Thyroid gland (tissue), 4 donors: ENCODE data around the gene S100A9. TPM values are rescaled to one million over a fixed set of nuclear protein-coding genes. Genes with fewer than 3 reads are reported as not detected.

Experiments
- DNase-seq, 2 donors: peaks; one replicate each; pipeline ENCODE4 v3.0.0-alpha.2; 2019
- H3K27ac ChIP-seq, 3 donors: fragments of 200-600 bp; sonication (generic); 1 replicate in 2 of 3; 2 replicates in 1 of 3; pipeline ENCODE4 v1.5.1; 2016 to 2019; ENCODE audit warnings: mild to moderate bottlenecking in 1 of 3, moderate library complexity in 1 of 3
- H3K27me3 ChIP-seq: fragments of 200-600 bp; sonication (generic); one replicate; pipeline ENCODE4 v1.5.1; 2019
- H3K36me3 ChIP-seq, 2 donors: fragments of 200-600 bp; sonication (generic); one replicate each; pipeline ENCODE4 v1.5.1; 2016 to 2019
- H3K4me1 ChIP-seq, 2 donors: fragments of 200-600 bp; sonication (generic); one replicate each; pipeline ENCODE4 v1.5.1; 2017 to 2019
- H3K4me3 ChIP-seq, 3 donors: fragments of 200-600 bp; sonication (generic); replicated peaks in 1 of 3; 1 replicate in 2 of 3; 2 replicates in 1 of 3; pipeline ENCODE4 v1.5.1; 2016; ENCODE audit warnings: mild to moderate bottlenecking in 1 of 3
- H3K9me3 ChIP-seq: fragments of 200-600 bp; sonication (generic); one replicate; pipeline ENCODE4 v1.5.1; 2017
- POLR2A ChIP-seq, 2 donors: fragments of 450-650 bp; IDR thresholded peaks; one replicate each; pipeline ENCODE4 v1.6.1; 2017; ENCODE audit warnings: antibody characterized with exemption in 2 of 2, mild to moderate bottlenecking in 2 of 2, moderate library complexity in 1 of 2
- WGBS, 2 donors: methylation state at CpG; one replicate each; pipeline ENCODE4 v1.1.5; 2017; 5-methylcytosine and 5-hydroxymethylcytosine counted together
- intact Hi-C: fragments of 100-400 bp; cut with DNase I; formaldehyde crosslinking; loops from one replicate; pipeline ENCODE4 v1.15.1; 2023
- total RNA-seq, 4 donors: library from RNA; depleted of rRNA; stranded (reverse); fragments of >200 nt; gene quantifications; one replicate each; pipeline ENCODE4 v1.2.3, GENCODE V29; 2016
- TF ChIP-seq, protein P1 (sequence below), 6 experiments: fragments of 200-600 bp in 3 of 6; fragments of 450-650 bp in 3 of 6; sonication (generic) in 3 of 6; IDR thresholded peaks; one replicate each; pipeline ENCODE4 v1.5.1; 2016 to 2019; ENCODE audit warnings: antibody characterized with exemption in 6 of 6, mild to moderate bottlenecking in 2 of 6, inconsistent platforms in 1 of 6, moderate library complexity in 1 of 6

The S100A9 gene
- total RNA-seq, 4 donors from 2014 or later, result 36.2 to 285 (median 66.0) TPM

- no peak for TF ChIP-seq POLR2A (IDR thresholded peaks at IDR 0.05)
- TF ChIP-seq, protein P1, sequence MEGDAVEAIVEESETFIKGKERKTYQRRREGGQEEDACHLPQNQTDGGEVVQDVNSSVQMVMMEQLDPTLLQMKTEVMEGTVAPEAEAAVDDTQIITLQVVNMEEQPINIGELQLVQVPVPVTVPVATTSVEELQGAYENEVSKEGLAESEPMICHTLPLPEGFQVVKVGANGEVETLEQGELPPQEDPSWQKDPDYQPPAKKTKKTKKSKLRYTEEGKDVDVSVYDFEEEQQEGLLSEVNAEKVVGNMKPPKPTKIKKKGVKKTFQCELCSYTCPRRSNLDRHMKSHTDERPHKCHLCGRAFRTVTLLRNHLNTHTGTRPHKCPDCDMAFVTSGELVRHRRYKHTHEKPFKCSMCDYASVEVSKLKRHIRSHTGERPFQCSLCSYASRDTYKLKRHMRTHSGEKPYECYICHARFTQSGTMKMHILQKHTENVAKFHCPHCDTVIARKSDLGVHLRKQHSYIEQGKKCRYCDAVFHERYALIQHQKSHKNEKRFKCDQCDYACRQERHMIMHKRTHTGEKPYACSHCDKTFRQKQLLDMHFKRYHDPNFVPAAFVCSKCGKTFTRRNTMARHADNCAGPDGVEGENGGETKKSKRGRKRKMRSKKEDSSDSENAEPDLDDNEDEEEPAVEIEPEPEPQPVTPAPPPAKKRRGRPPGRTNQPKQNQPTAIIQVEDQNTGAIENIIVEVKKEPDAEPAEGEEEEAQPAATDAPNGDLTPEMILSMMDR (IDR thresholded peaks at IDR 0.05), result no peak
- H3K27ac ChIP-seq, result no peak overlapping the region
- no peaks in the 10 kb centered on the region for H3K36me3 ChIP-seq
- H3K9me3 ChIP-seq, result no peaks in the 10 kb centered on the region
- WGBS, 2 donors, result 75 to 96% methylated on average over 4 to 5 of the region's 6 CpGs
- intact Hi-C loops, result no loop called here
- no peak overlapping the region for H3K4me3 ChIP-seq
- DNase-seq, result no peak
- H3K4me1 ChIP-seq, result no peaks in the 10 kb centered on the region
- H3K27me3 ChIP-seq, result no peaks in the 10 kb centered on the region
Observed at GRCh38 chr1:153393926-153394325, 36.3 kb downstream of the S100A9 start.

DNA sequence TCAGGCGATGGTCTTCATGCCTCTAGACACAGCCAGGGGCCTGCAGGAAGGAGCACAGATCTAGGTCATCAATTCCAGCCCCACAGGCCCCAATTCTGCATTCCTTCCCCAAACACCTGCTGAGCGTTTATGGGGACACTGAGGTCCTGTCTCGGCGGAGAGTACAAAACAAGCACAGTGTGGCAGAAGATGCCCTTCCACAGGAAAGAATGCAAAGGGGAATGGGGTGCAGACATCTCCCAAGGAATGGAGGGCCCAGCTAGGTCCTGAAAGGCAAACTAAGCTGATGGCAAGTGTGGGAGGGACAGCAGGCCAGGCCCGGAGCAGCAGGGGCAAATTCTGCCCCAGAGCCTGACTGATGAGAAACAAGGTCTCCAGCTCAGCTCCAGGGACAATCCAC is 36.7 kb downstream of the S100A9 start:
- 75 to 80% methylated on average over 2 to 5 of the region's 5 CpGs for WGBS, 2 donors
- DNase-seq, result no peak

DNA sequence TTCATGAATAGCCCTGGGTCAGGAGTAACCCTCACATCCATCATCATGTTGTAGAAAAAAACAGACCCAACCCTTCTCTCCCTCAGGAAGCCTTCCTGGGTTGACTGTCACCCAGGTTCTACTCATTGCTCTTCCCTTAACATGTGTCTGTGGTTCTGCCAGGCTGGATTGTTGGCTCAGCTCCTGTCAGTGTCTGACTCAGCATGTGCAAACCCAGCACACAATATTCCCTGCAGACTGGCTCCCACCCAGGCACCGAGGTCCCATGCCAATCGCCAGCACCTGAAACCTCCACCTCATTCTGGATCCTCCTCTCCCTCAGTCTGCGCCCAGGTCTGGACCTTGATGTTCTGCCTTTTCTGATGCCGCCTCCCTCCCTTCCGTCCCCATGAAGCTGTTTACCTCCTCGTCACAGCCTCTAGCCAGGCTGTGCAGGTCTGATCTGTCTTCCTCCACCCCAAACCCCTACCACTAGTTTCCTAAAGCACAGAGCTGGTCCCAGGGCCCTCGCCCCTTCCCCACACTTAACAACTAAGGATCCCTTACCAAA is 37.6 kb downstream of the S100A9 start:
- TF ChIP-seq, protein P1 (IDR thresholded peaks at IDR 0.05), result no peak
- no peak for TF ChIP-seq POLR2A (IDR thresholded peaks at IDR 0.05)
- Histone ChIP-seq H3K4me3 (no peak overlapping the region), H3K27me3 (no peaks in the 10 kb centered on the region), H3K9me3 (no peaks in the 10 kb centered on the region), H3K4me1 (no peaks in the 10 kb centered on the region), H3K36me3 (no peaks in the 10 kb centered on the region), H3K27ac (no peak overlapping the region)
- intact Hi-C loops, result no loop called here
- WGBS, 2 donors, result 73 to 76% methylated on average over 7 of the region's 7 CpGs
- no peak for DNase-seq

More for the DNA sequence above, 36.7 kb downstream of the S100A9 start:
- Histone ChIP-seq H3K4me3 (no peak overlapping the region), H3K36me3 (no peaks in the 10 kb centered on the region), H3K4me1 (no peaks in the 10 kb centered on the region), H3K27me3 (no peaks in the 10 kb centered on the region), H3K27ac (no peak overlapping the region), H3K9me3 (no peaks in the 10 kb centered on the region)
- intact Hi-C loops, result no loop called here
- TF ChIP-seq, protein P1 (IDR thresholded peaks at IDR 0.05), result no peak
- no peak for TF ChIP-seq POLR2A (IDR thresholded peaks at IDR 0.05)

DNA sequence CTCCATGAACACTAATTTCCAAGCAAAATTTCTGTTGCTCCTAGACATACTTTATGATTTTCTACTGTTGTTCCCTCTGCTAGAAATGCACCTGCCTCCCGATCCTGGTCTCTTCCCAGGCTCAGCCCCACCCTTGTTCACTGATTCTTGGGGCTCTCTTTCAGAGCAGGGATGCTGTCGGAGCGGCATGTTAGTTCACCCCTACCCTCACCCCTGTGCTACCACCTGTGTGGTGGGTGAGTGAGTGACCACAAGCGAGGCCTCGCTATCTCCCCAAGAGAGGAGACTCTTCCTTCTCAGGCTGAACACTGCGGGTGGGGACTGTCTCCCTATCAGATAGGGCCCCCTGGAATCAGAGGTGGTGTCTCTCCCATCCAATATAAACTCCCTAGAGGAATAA is 38.1 kb downstream of the S100A9 start:
- H3K4me1 ChIP-seq, result no peaks in the 10 kb centered on the region
- no peaks in the 10 kb centered on the region for H3K27me3 ChIP-seq
- no peaks in the 10 kb centered on the region for H3K36me3 ChIP-seq
- H3K4me3 ChIP-seq, result no peak overlapping the region
- intact Hi-C loops, result no loop called here
- H3K27ac ChIP-seq, result no peak overlapping the region
- H3K9me3 ChIP-seq, result no peaks in the 10 kb centered on the region
- 84 to 87% methylated on average over 6 of the region's 6 CpGs for WGBS, 2 donors
- no peak for DNase-seq
- TF ChIP-seq, protein P1 (IDR thresholded peaks at IDR 0.05), result no peak
- TF ChIP-seq POLR2A (IDR thresholded peaks at IDR 0.05), result no peak

DNA sequence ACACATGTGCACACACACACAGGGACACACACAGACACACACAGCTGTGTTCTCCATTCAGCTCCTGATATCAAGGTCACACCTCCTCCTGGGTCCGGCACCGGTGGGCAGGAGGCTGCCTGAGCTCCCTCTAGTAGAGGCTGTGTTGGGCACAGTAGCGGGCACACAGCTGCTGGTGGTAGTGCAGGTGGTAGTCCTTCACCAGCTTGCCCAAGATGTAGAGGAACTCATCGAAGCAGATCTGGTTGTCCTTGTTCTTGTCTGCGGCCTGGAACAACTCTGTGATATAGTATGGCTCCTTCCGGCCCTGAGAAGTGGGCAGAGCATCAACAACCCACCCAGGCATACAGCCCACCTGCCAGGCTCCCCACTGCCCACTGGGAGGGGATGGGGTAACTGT is 38.8 kb downstream of the S100A9 start:
- TF ChIP-seq POLR2A (IDR thresholded peaks at IDR 0.05), result no peak
- TF ChIP-seq, protein P1 (IDR thresholded peaks at IDR 0.05), result no peak
- WGBS, 2 donors, result 94 to 96% methylated on average over 5 of the region's 6 CpGs

More for the DNA sequence above, 38.8 kb downstream of the S100A9 start:
- DNase-seq, result no peak
- Histone ChIP-seq H3K36me3 (no peaks in the 10 kb centered on the region), H3K27me3 (no peaks in the 10 kb centered on the region), H3K4me1 (no peaks in the 10 kb centered on the region), H3K9me3 (no peaks in the 10 kb centered on the region), H3K27ac (no peak overlapping the region), H3K4me3 (no peak overlapping the region)
- intact Hi-C loops, result no loop called here
